ENCODE results near the gene KCNQ1. TPM values are rescaled to one million over a fixed set of nuclear protein-coding genes. Genes with fewer than 3 reads are reported as not detected.

KCNQ1 gene
- total RNA-seq, 1 experiment from 2014 or later, result 2.3 TPM

GRCh38 chr11:2718817-2719438, 274.1 kb downstream of the KCNQ1 start:
- Mint-ChIP-seq H3K9me3 (no peaks in the 10 kb centered on the region; a peak in 1 of 5 replicates), H3K4me1 (peaks cover 44 to 46% of the 10 kb centered on the region in 2 experiments), H3K27ac (no peak overlapping the region), H3K36me3 (ENCODE audit: insufficient read depth in 1 of 3, low read depth in 3 of 3) (no peaks in the 10 kb centered on the region), H3K27me3 (ENCODE audit: low read depth) (peaks cover 100% of the 10 kb centered on the region), H3K4me3 (peak overlapping the region in 1 of 2 experiments; percentile 6; a peak in 3 of 5 replicates)
- Histone ChIP-seq H2BK20ac (ENCODE audit: low read depth, low read length, poor library complexity, severe bottlenecking) (no peak overlapping the region), H3K79me1 (ENCODE audit: insufficient read depth, low read depth, low read length, poor library complexity, severe bottlenecking) (no peaks in the 10 kb centered on the region), H2BK120ac (ENCODE audit: low read depth, low read length, poor library complexity, severe bottlenecking) (no peak overlapping the region), H4K5ac (ENCODE audit: insufficient read length, low read depth, low read length) (no peak overlapping the region), H2AFZ (ENCODE audit: low read length) (no peak overlapping the region), H3T11ph (ENCODE audit: low read length) (no peak overlapping the region), H3K18ac (ENCODE audit: insufficient read length, low read depth, low read length) (no peak overlapping the region), H3K23me2 (ENCODE audit: insufficient read length, low read depth, low read length, poor library complexity, severe bottlenecking) (no peaks in the 10 kb centered on the region), H4K20me1 (ENCODE audit: control insufficient read depth, insufficient read depth, insufficient read length) (no peaks in the 10 kb centered on the region), H3K9me3 (ENCODE audit: control insufficient read depth, low read depth, low read length) (no peaks in the 10 kb centered on the region), H3K4me1 (ENCODE audit: insufficient read depth, low read length) (peaks cover 5% of the 10 kb centered on the region; the same call in 1 of the 2 replicates), H2BK12ac (ENCODE audit: insufficient read length, low read depth, low read length) (no peak overlapping the region), H4K91ac (ENCODE audit: insufficient read length, low read depth, low read length) (no peak overlapping the region), H2AK5ac (ENCODE audit: insufficient read length, low read length) (no peak overlapping the region), H4K8ac (replicated peaks; ENCODE audit: insufficient read length, low read depth, low read length) (no peak overlapping the region), H2BK5ac (ENCODE audit: insufficient read length, low read length) (no peak overlapping the region), H3K23ac (ENCODE audit: insufficient read length, low read depth, low read length) (no peak overlapping the region), H3K9ac (ENCODE audit: extremely low read depth, insufficient read length, low read length) (no peak overlapping the region), H3K27ac (ENCODE audit: insufficient read length, low read depth, low read length) (no peak overlapping the region), H2BK15ac (ENCODE audit: low read depth, low read length) (no peak overlapping the region), H3K14ac (ENCODE audit: insufficient read depth, low read length) (no peak overlapping the region), H3K4me2 (ENCODE audit: insufficient read depth, insufficient read length, low read length) (no peak overlapping the region), H3K56ac (ENCODE audit: insufficient read length, low read depth, low read length) (no peak overlapping the region), H3K27me3 (ENCODE audit: insufficient read depth, low read length) (peaks cover 17% of the 10 kb centered on the region; the same call in 1 of the 2 replicates), H3K4ac (ENCODE audit: low read depth, low read length) (no peak overlapping the region), H3K79me2 (ENCODE audit: insufficient read depth, low read length) (no peaks in the 10 kb centered on the region)
- no peak for DNase-seq
- no peak for TF ChIP-seq CTCF (conservative IDR thresholded peaks at IDR 0.05)
- no CpG with 5 or more reads among the region's 11 CpGs for WGBS (ENCODE audit: extremely low coverage, insufficient read length, low lambda C conversion rate)

All from H9 (cell line).